Activated naive CD4-positive, alpha-beta T cell (primary cell): ENCODE measurements around the gene NFATC2.

Experiments
- DNase-seq, 4 experiments: peaks; one replicate each; lab custom pipeline; 2025; lab: John Stamatoyannopoulos, UW

Gene NFATC2

GRCh38 chr20:51374961-51375360 is 167.6 kb downstream of the NFATC2 start:
- no peak for DNase-seq

GRCh38 chr20:51374456-51374830 is 168.1 kb downstream of the NFATC2 start:
- DNase-seq = no peak

GRCh38 chr20:51373713-51374455 is 168.6 kb downstream of the NFATC2 start:
- DNase-seq = no peak

- DNase-seq = no peak
Observed at GRCh38 chr20:51372966-51373365, 169.6 kb downstream of the NFATC2 start.

- peak in 3 of 4 experiments; percentile 6 to 32 (median 28) for DNase-seq
Observed at GRCh38 chr20:51372176-51372803, 170.2 kb downstream of the NFATC2 start.

GRCh38 chr20:51371720-51372119 is 170.8 kb downstream of the NFATC2 start:
- DNase-seq = no peak

GRCh38 chr20:51369503-51369902 is 173.0 kb downstream of the NFATC2 start:
- DNase-seq = no peak

- DNase-seq = no peak
Observed at GRCh38 chr20:51368461-51369211, 173.9 kb downstream of the NFATC2 start.

- DNase-seq = no peak
Observed at GRCh38 chr20:51366155-51366886, 176.2 kb downstream of the NFATC2 start.

- no peak for DNase-seq
Observed at GRCh38 chr20:51365670-51366069, 176.8 kb downstream of the NFATC2 start.

GRCh38 chr20:51363813-51364212 is 178.7 kb downstream of the NFATC2 start:
- no peak for DNase-seq

GRCh38 chr20:51363378-51363777 is 179.1 kb downstream of the NFATC2 start:
- DNase-seq = no peak

GRCh38 chr20:51362254-51362653 is 180.3 kb downstream of the NFATC2 start:
- no peak for DNase-seq

GRCh38 chr20:51361258-51361657 is 181.3 kb downstream of the NFATC2 start:
- no peak for DNase-seq

- DNase-seq = no peak
Observed at GRCh38 chr20:51360451-51361201, 181.9 kb downstream of the NFATC2 start.

GRCh38 chr20:51359947-51360346 is 182.6 kb downstream of the NFATC2 start:
- no peak for DNase-seq

GRCh38 chr20:51359401-51359800 is 183.1 kb downstream of the NFATC2 start:
- DNase-seq = no peak

- no peak for DNase-seq
Observed at GRCh38 chr20:51358032-51358724, 184.3 kb downstream of the NFATC2 start.

- DNase-seq = no peak
Observed at GRCh38 chr20:51357543-51357942, 185.0 kb downstream of the NFATC2 start.

- DNase-seq = no peak
Observed at GRCh38 chr20:51356871-51357270, 185.6 kb downstream of the NFATC2 start.

GRCh38 chr20:51354769-51355319 is 187.7 kb downstream of the NFATC2 start:
- DNase-seq = no peak
